Erythroblast (primary cell): ENCODE measurements around the gene UFC1.

Experiments
- GATA1 ChIP-seq: IDR thresholded peaks from 2 replicates; pipeline ENCODE4 v1.6.1; 2011; ENCODE audit warnings: low read depth, mild to moderate bottlenecking, control low read depth, low read length, moderate library complexity
- POLR2A ChIP-seq: IDR thresholded peaks from 2 replicates; pipeline ENCODE4 v1.6.1; 2011; ENCODE audit warnings: mild to moderate bottlenecking, low read length

DNA sequence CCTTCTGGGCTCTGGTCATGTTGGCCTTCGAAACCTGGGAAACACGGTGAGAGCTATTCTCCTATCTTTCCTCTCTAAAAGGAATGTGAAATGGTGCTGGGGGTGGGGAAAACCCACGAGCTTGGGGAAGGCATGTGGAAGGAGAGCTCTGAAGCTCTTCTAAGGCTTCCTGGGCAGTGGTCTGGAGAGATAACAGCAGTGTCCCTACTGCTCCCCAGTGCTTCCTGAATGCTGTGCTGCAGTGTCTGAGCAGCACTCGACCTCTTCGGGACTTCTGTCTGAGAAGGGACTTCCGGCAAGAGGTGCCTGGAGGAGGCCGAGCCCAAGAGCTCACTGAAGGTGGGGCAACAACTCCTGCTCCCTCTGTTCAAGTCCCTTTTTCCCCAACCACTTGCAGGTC is 8.3 kb downstream of the UFC1 start:
- no peak for TF ChIP-seq POLR2A
- TF ChIP-seq GATA1: no peak
